ENCODE data around the gene SV2C. TPM values are rescaled to one million over a fixed set of nuclear protein-coding genes. Genes with fewer than 3 reads are reported as not detected.

SV2C gene
- total RNA-seq, 2 donors from 2014 or later = 0.52 TPM; not detected in 1

DNA sequence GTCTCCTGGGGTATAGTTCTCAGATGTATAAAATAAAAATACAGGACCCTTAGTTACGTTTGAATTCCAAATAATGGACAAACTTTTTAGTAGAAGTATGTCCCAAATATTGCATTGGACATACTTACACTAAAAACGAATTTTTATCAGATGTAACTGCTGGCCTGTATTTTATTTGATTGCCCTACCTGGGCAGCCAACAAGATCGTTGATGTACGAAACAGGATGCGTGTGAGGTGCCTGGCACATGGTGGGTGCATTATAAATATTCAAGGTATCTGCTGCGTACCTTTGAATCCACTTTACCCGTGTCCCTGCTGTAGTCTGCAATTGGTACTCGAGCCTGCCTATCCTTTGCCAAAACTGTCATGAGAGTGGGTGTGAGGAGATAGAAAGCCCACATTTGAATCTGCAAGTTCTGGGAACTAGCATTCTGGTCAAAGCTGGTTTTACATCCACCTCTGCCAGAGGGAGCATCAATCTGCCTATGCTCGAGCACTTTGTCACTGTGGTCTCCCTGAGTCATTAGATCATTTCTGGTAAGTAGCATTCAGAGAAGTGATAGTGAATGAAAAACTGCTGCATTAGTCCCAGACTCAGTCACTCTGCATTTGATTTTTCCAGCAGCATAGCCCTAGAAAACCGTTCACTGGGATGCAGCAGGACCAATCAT lies 186.2 kb downstream of the SV2C start:
- no peaks in the 10 kb centered on the region for H3K36me3 ChIP-seq (replicated peaks in 1 of 2; ENCODE audit: insufficient read depth in 1 of 2, low read depth in 2 of 2)
- H3K4me1 ChIP-seq = peaks cover 8% of the 10 kb centered on the region
- 51 to 65% methylated on average over 10 of the region's 10 CpGs for WGBS, 2 donors
- no peaks in the 10 kb centered on the region for H3K9me3 ChIP-seq
- intact Hi-C loops (cut with DNase I) = no loop called here
- H3K27me3 ChIP-seq = no peaks in the 10 kb centered on the region
- no peak overlapping the region for H3K27ac ChIP-seq
- no peak for TF ChIP-seq POLR2A (IDR thresholded peaks at IDR 0.05)
- TF ChIP-seq, protein P1, sequence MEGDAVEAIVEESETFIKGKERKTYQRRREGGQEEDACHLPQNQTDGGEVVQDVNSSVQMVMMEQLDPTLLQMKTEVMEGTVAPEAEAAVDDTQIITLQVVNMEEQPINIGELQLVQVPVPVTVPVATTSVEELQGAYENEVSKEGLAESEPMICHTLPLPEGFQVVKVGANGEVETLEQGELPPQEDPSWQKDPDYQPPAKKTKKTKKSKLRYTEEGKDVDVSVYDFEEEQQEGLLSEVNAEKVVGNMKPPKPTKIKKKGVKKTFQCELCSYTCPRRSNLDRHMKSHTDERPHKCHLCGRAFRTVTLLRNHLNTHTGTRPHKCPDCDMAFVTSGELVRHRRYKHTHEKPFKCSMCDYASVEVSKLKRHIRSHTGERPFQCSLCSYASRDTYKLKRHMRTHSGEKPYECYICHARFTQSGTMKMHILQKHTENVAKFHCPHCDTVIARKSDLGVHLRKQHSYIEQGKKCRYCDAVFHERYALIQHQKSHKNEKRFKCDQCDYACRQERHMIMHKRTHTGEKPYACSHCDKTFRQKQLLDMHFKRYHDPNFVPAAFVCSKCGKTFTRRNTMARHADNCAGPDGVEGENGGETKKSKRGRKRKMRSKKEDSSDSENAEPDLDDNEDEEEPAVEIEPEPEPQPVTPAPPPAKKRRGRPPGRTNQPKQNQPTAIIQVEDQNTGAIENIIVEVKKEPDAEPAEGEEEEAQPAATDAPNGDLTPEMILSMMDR (IDR thresholded peaks at IDR 0.05) = no peak
- DNase-seq (no peak), ATAC-seq (no peak)
- no peak overlapping the region for H3K4me3 ChIP-seq

DNA sequence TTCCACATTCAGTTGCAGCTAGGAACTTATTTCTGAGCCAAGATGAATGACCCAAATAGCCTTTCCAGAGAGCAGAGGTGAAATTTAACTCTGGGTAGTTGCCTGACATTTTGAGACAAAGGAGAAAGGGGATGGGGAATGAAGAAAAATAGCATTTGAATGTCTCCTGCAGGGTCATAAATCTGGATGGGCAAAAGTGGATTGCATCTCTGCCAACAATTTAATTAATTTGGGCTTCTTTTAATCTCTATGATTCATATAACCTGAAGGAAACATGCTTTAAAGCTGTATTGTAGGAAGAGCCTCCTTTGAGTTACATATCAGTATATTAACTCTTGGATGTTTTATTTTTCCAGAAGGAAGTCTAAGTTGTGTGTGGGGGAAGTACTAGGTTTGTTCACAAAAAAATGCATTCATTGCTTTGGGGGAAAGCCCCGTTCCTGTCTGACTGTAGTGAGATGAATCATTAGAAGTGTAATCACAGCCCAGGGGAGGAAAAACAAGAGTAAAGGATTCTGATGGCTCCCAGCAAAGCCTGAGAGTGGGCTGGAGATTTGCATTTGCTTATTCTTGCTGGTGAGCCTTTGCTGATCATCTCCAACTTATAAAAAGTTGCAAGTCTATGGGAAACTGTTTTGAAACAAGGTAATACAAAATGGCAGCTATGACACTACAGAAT lies 186.9 kb downstream of the SV2C start:
- H3K4me3 ChIP-seq = no peak overlapping the region
- no peaks in the 10 kb centered on the region for H3K36me3 ChIP-seq (replicated peaks in 1 of 2; ENCODE audit: insufficient read depth in 1 of 2, low read depth in 2 of 2)
- H3K4me1 ChIP-seq = peaks cover 8% of the 10 kb centered on the region
- 0 to 21% methylated on average over 1 of the region's 1 CpG for WGBS, 2 donors
- TF ChIP-seq POLR2A (IDR thresholded peaks at IDR 0.05) = no peak
- TF ChIP-seq, protein P1 (IDR thresholded peaks at IDR 0.05) = no peak
- H3K27ac ChIP-seq = peak overlapping the region in 2 of 4 donors; percentile 29 to 37
- H3K27me3 ChIP-seq = no peaks in the 10 kb centered on the region
- no peak for DNase-seq
- intact Hi-C loops (cut with DNase I) = no loop called here
- H3K9me3 ChIP-seq = no peaks in the 10 kb centered on the region
- peak; percentile 60 for ATAC-seq

DNA sequence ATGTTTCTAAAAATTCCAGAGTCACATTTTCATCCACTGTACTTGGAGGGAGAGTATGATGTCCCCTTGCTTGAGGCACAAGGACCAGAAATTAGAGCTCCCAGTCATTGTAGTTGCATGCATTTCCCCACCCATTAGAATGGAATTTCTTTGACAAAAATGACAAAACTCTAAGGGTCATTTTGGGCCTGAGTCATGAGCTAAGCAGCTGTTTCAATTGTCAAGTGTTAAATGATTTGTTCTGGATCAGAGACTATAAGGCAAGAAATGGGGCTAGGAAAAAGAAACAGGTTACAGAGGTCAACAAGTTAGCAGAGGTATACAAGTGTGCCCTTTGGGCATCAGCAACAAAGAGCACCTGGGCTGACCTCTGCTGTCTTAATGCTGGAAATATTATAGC lies 188.7 kb downstream of the SV2C start:
- H3K4me3 ChIP-seq = no peak overlapping the region
- H3K27ac ChIP-seq = no peak overlapping the region
- TF ChIP-seq, protein P1 (IDR thresholded peaks at IDR 0.05) = no peak
- no peak for TF ChIP-seq POLR2A (IDR thresholded peaks at IDR 0.05)
- no peaks in the 10 kb centered on the region for H3K27me3 ChIP-seq
- H3K4me1 ChIP-seq = peaks cover 8% of the 10 kb centered on the region
- DNase-seq = no peak
- intact Hi-C loops (cut with DNase I) = no loop called here
- H3K36me3 ChIP-seq (replicated peaks in 1 of 2; ENCODE audit: insufficient read depth in 1 of 2, low read depth in 2 of 2) = no peaks in the 10 kb centered on the region
- ATAC-seq = no peak
- no peaks in the 10 kb centered on the region for H3K9me3 ChIP-seq

DNA sequence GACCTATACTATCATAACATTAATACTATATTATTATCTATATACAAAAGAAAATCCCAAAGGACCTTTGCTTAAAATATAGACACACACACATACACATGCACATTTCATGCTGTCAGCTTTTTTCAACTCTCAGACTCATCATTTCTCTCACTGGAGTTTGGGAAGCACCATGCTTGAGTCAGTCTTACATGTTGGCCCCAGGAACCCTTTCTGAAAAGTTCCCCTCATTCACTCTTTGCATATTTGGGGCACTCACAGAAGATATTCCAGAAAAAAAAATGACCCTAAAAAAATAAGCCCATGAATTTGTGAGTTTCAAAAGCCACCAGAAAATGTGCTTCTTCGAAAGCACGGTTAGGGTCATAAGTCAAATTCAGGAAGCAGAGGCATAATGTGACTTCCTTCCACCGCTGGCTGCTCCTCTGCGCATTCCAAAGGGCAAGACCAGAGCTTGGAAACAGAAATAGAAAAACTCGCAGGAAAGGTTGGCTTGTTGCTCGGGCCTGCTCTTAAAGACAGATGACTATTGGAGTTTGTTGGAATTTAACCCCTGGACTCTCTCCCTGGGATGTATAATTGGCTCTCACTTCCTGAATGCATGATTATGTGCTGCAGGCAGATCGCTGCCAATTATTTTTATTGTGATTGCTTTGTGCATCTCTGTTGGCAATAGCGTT lies 190.2 kb downstream of the SV2C start:
- ATAC-seq (peak; percentile 63), DNase-seq (peak in 2 of 4 donors; percentile 21 to 22)
- Histone ChIP-seq H3K4me1 (peaks cover 8% of the 10 kb centered on the region), H3K27ac (peak overlapping the region in 2 of 4 donors; percentile 22 to 43), H3K36me3 (replicated peaks in 1 of 2; ENCODE audit: insufficient read depth in 1 of 2, low read depth in 2 of 2) (no peaks in the 10 kb centered on the region), H3K9me3 (no peaks in the 10 kb centered on the region), H3K27me3 (no peaks in the 10 kb centered on the region), H3K4me3 (no peak overlapping the region)
- WGBS, 2 donors = 46 to 66% methylated on average over 8 of the region's 8 CpGs
- intact Hi-C loops (cut with DNase I) = no loop called here
- TF ChIP-seq, protein P1 (IDR thresholded peaks at IDR 0.05) = no peak
- TF ChIP-seq POLR2A (IDR thresholded peaks at IDR 0.05) = no peak
